Endothelial cell of umbilical vein (primary cell): ENCODE results near the gene SH3PXD2A. TPM values are rescaled to one million over a fixed set of nuclear protein-coding genes. Genes with fewer than 3 reads are reported as not detected.

Experiments used
- BruUV-seq: library from RNA; stranded (reverse); fragments of 400-500 nt; replicated peaks from 2 replicates; lab custom pipeline; 2021; lab: Mats Ljungman, UMichigan
- CTCF ChIA-PET: fragments of 300-600, 350-600 bp; sonication (Branson Sonifier 250); formaldehyde crosslinking; loops from one replicate; lab custom pipeline; 2021; ENCODE audit warnings: antibody characterized with exemption, inconsistent platforms; lab: Charles Lee
- POLR2A ChIA-PET: fragments of 300-600, 350-600 bp; sonication (Branson Sonifier 250); formaldehyde crosslinking; loops from one replicate; lab custom pipeline; 2021; ENCODE audit warnings: antibody characterized with exemption, inconsistent platforms; lab: Charles Lee
- DNase-seq: peaks from one replicate; pipeline ENCODE4 v3.0.0-alpha.2; 2011; ENCODE audit warnings: low read depth, low spot score
- FAIRE-seq: peaks from 2 replicates; lab custom pipeline; 2011; peaks lifted over from hg19 to GRCh38; lab: Jason Lieb, UNC
- H2AFZ ChIP-seq: 2 replicates; pipeline ENCODE4 v1.6.0; 2012; ENCODE audit warnings: low read depth, low read length, control low read depth, inconsistent platforms
- H3K27ac ChIP-seq: 2 replicates; pipeline ENCODE4 v1.5.1; 2011; ENCODE audit warnings: low read depth, mild to moderate bottlenecking, control low read depth, low read length, moderate library complexity; ENCODE audit not compliant: insufficient read depth
- H3K27me3 ChIP-seq, 2 experiments: 2 replicates each; pipeline versions ENCODE4 v1.6.0 to v1.6.1; 2011; ENCODE audit warnings: low read length in 2 of 2, mixed read lengths in 1 of 2; ENCODE audit not compliant: control insufficient read depth in 2 of 2, insufficient read depth in 2 of 2
- H3K36me3 ChIP-seq, 2 experiments: 2 replicates in 1 of 2; 3 replicates in 1 of 2; pipeline ENCODE4 v1.5.1; 2011; ENCODE audit warnings: low read length in 2 of 2, mild to moderate bottlenecking in 1 of 2, moderate library complexity in 1 of 2; ENCODE audit not compliant: control insufficient read depth in 2 of 2, insufficient read depth in 2 of 2; ENCODE audit errors: extremely low read depth in 1 of 2
- H3K4me1 ChIP-seq: 3 replicates; pipeline ENCODE4 v1.5.1; 2011; ENCODE audit warnings: mild to moderate bottlenecking, low read length; ENCODE audit not compliant: control insufficient read depth, insufficient read depth; ENCODE audit errors: extremely low read depth
- H3K4me2 ChIP-seq: 2 replicates; pipeline ENCODE4 v1.6.1; 2011; ENCODE audit warnings: low read length, control low read depth, mixed read lengths; ENCODE audit not compliant: insufficient read depth
- H3K4me3 ChIP-seq, 3 experiments: fragments of 200-600 bp in 1 of 3; sonication (generic), shearing (Covaris generic) in 1 of 3; replicated peaks in 1 of 3; 2 replicates each; pipeline ENCODE4 v1.5.1; 2011 to 2016; ENCODE audit warnings: control low read depth in 3 of 3, low read length in 3 of 3, mild to moderate bottlenecking in 2 of 3, inconsistent platforms in 1 of 3, low read depth in 1 of 3, moderate library complexity in 1 of 3; ENCODE audit not compliant: insufficient read depth in 1 of 3
- H3K79me2 ChIP-seq: 2 replicates; pipeline ENCODE4 v1.6.0; 2012; ENCODE audit warnings: low read length, inconsistent platforms; ENCODE audit not compliant: control insufficient read depth, insufficient read depth
- H3K9ac ChIP-seq: replicated peaks from 2 replicates; pipeline ENCODE3; 2011; ENCODE audit warnings: low read length, control low read depth; ENCODE audit not compliant: insufficient read depth; ENCODE audit errors: extremely low read depth
- H3K9me1 ChIP-seq: replicated peaks from 3 replicates; pipeline ENCODE4 v1.6.0; 2011; ENCODE audit warnings: mild to moderate bottlenecking, low read length; ENCODE audit not compliant: control insufficient read depth, insufficient read depth; ENCODE audit errors: extremely low read depth
- H3K9me3 ChIP-seq: replicated peaks from 2 replicates; pipeline ENCODE4 v1.5.1; 2012; ENCODE audit warnings: low read length, inconsistent platforms; ENCODE audit not compliant: control insufficient read depth, insufficient read depth
- H4K20me1 ChIP-seq: replicated peaks from 2 replicates; pipeline ENCODE3; 2011; ENCODE audit warnings: mild to moderate bottlenecking, low read length; ENCODE audit not compliant: control insufficient read depth, insufficient read depth; ENCODE audit errors: extremely low read depth
- CTCF ChIP-seq, 2 donors: IDR thresholded peaks; 1 replicate in 1 of 2; 2 replicates in 1 of 2; pipeline ENCODE4 v1.5.1; 2011; ENCODE audit warnings: low read length in 2 of 2, mild to moderate bottlenecking in 2 of 2, moderate library complexity in 2 of 2, control low read depth in 1 of 2, inconsistent platforms in 1 of 2, low read depth in 1 of 2; ENCODE audit not compliant: insufficient read depth in 1 of 2; ENCODE audit errors: extremely low read depth in 1 of 2
- EZH2 ChIP-seq: IDR thresholded peaks from 2 replicates; pipeline ENCODE4 v1.6.1; 2012; ENCODE audit warnings: borderline replicate concordance, low read depth, mild to moderate bottlenecking, moderate library complexity, low read length, inconsistent platforms; ENCODE audit not compliant: severe bottlenecking
- FOS ChIP-seq: IDR thresholded peaks from 2 replicates; pipeline ENCODE4 v1.6.1; 2011; ENCODE audit warnings: mild to moderate bottlenecking, low read length, moderate library complexity, borderline replicate concordance; ENCODE audit not compliant: insufficient read depth
- GATA2 ChIP-seq: IDR thresholded peaks from 2 replicates; pipeline ENCODE4 v1.7.0; 2011; ENCODE audit warnings: low read depth, mild to moderate bottlenecking, moderate library complexity, mixed read lengths, low read length; ENCODE audit not compliant: insufficient read length, insufficient read depth
- JUN ChIP-seq: IDR thresholded peaks from 2 replicates; pipeline ENCODE4 v1.6.1; 2011; ENCODE audit warnings: borderline replicate concordance, low read depth; ENCODE audit not compliant: insufficient read length, insufficient read depth
- MAX ChIP-seq: IDR thresholded peaks from 2 replicates; pipeline ENCODE4 v1.6.1; 2011; ENCODE audit not compliant: insufficient read depth, insufficient read length
- MYC ChIP-seq: IDR thresholded peaks from one replicate; pipeline ENCODE4 v1.6.1; 2011; ENCODE audit warnings: mild to moderate bottlenecking, low read depth, low read length
- POLR2A ChIP-seq: IDR thresholded peaks from 2 replicates; pipeline ENCODE4 v1.6.1; 2012; ENCODE audit warnings: low read depth, mild to moderate bottlenecking, control low read depth, low read length
- POLR2AphosphoS5 ChIP-seq: IDR thresholded peaks from 2 replicates; pipeline ENCODE4 v1.6.1; 2012; ENCODE audit warnings: low read depth, mild to moderate bottlenecking, control low read depth, low read length, moderate library complexity; ENCODE audit not compliant: insufficient read depth
- dilution Hi-C: fragments of 300-500 bp; cut with MboI; formaldehyde crosslinking; loops from one replicate; pipeline ENCODE4 v1.15.0; 2019; ENCODE audit warnings: low sequenced_read_pairs; ENCODE audit not compliant: extremely low pct_ligation_motif_present
- intact Hi-C: fragments of 100-400 bp; cut with micrococcal nuclease; formaldehyde crosslinking; loops from one replicate; pipeline ENCODE4 v1.10.0; 2022
- polyA plus RNA-seq, 4 experiments: library from polyadenylated mRNA; depleted of rRNA in 3 of 4; stranded (reverse) in 3 of 4; unstranded in 1 of 4; fragments of >200 nt; gene quantifications; 2 replicates each; pipeline versions ENCODE4 v1.2.1 to v1.2.3, GENCODE V29; 2011 to 2012; ENCODE audit warnings: missing spikeins in 1 of 4
- total RNA-seq: library from RNA; stranded (reverse); gene quantifications from 2 replicates; pipeline ENCODE4 v1.2.3, GENCODE V29; 2021

SH3PXD2A gene
- total and polyA plus RNA-seq, 2 donors (not counting 3 experiments of a cell fraction or from before 2014, with no cell fraction given): 1.4 to 5.1 TPM

- POLR2A ChIA-PET: no interaction called here
- H3K9me3 ChIP-seq: no peaks in the 10 kb centered on the region
- DNase-seq (no peak), FAIRE-seq (no peak)
- H3K9me1 ChIP-seq: no peaks in the 10 kb centered on the region
- H3K27ac ChIP-seq: no peak overlapping the region
- H3K79me2 ChIP-seq: no peaks in the 10 kb centered on the region
- H3K36me3 ChIP-seq: no peaks in the 10 kb centered on the region
- intact Hi-C loops: no loop called here
- BruUV-seq: no TSS peak
- no peak overlapping the region for H3K9ac ChIP-seq
- H2AFZ ChIP-seq: no peak overlapping the region
- H3K27me3 ChIP-seq: peaks cover 0 to 2% of the 10 kb centered on the region in 2 experiments
- H4K20me1 ChIP-seq: no peaks in the 10 kb centered on the region
- H3K4me2 ChIP-seq: no peak overlapping the region
- CTCF ChIA-PET: interaction anchor here (1.8 kb wide), 1 partner anchor 43 kb away, joined by 5 read pairs; no protein-coding TSS in a partner anchor
- no peak overlapping the region for H3K4me3 ChIP-seq
- peaks cover under 1% of the 10 kb centered on the region for H3K4me1 ChIP-seq
- TF ChIP-seq EZH2 (no peak), FOS (no peak), CTCF (IDR thresholded peaks at IDR 0.05; ENCODE audit: extremely low read depth in 1 of 2, insufficient read depth in 1 of 2, low read depth in 1 of 2, low read length in 2 of 2) (no peak), POLR2AphosphoS5 (no peak), GATA2 (no peak), MYC (no peak), POLR2A (no peak), MAX (no peak), JUN (no peak)
- dilution Hi-C loops: no loop called here
These were observed 307.4 kb downstream of the SH3PXD2A start for GRCh38 chr10:103548006-103548405.
